Tibial nerve (tissue), 4 donors: ENCODE results near the gene GPC6.

ENCODE experiments used
- CTCF ChIP-seq, 5 experiments: fragments of 200-600 bp in 3 of 5; fragments of 450-650 bp in 2 of 5; sonication (generic) in 3 of 5; IDR thresholded peaks; one replicate each; pipeline ENCODE4 v1.5.1; 2016 to 2019; ENCODE audit warnings: antibody characterized with exemption in 5 of 5, mild to moderate bottlenecking in 3 of 5, moderate library complexity in 2 of 5
- EP300 ChIP-seq, 2 donors: sonication (generic); formaldehyde crosslinking; IDR thresholded peaks; one replicate each; pipeline ENCODE4 v1.6.1; 2017; ENCODE audit warnings: antibody characterized with exemption in 2 of 2, mild to moderate bottlenecking in 1 of 2
- POLR2A ChIP-seq, 2 donors: fragments of 450-650 bp; IDR thresholded peaks; one replicate each; pipeline ENCODE4 v1.6.1; 2017; ENCODE audit warnings: antibody characterized with exemption in 2 of 2, mild to moderate bottlenecking in 2 of 2, moderate library complexity in 2 of 2

- TF ChIP-seq POLR2A (IDR thresholded peaks at IDR 0.05) (no peak), CTCF (IDR thresholded peaks at IDR 0.05) (no peak), EP300 (IDR thresholded peaks at IDR 0.05) (no peak)
These were observed 36.6 kb upstream of the GPC6 start for GRCh38 chr13:93190006-93190405.
